GM12864 (cell line): ENCODE measurements around the gene SLC41A2.
"Not testable (repeated sequence)": the region's sequence is repeated elsewhere in the genome, so short reads cannot be mapped to it uniquely, and the experiment has no call there.

Experiments used
- DNase-seq: peaks from one replicate; pipeline ENCODE4 v3.0.0-alpha.2; 2011; ENCODE audit warnings: low read depth
- H3K4me3 ChIP-seq: 2 replicates; pipeline ENCODE4 v1.5.1; 2011; ENCODE audit warnings: mild to moderate bottlenecking, low read depth, low read length, control low read depth
- CTCF ChIP-seq: IDR thresholded peaks from 2 replicates; pipeline ENCODE4 v1.5.1; 2011; ENCODE audit warnings: low read depth, mild to moderate bottlenecking, moderate library complexity, low read length, control low read depth, inconsistent platforms; ENCODE audit errors: missing control alignments

The SLC41A2 gene

GRCh38 chr12:104991565-104992128 is 33.6 kb upstream of the SLC41A2 start:
- no peak for TF ChIP-seq CTCF
- no peak for DNase-seq
- H3K4me3 ChIP-seq, result no peak overlapping the region

GRCh38 chr12:104990950-104991349 is 32.9 kb upstream of the SLC41A2 start:
- DNase-seq, result no peak
- no peak overlapping the region for H3K4me3 ChIP-seq
- TF ChIP-seq CTCF, result no peak

GRCh38 chr12:104986022-104986941 is 28.2 kb upstream of the SLC41A2 start, which contains the start of gene NOPCHAP1:
Gene NOPCHAP1, plus strand, starts transcription at chr12:104986316. Its CDS starts 37 bp downstream, at chr12:104986353.
- TF ChIP-seq CTCF, result no peak
- peak; percentile 43 for DNase-seq
- peak within 1 kb of the TSS; percentile 95 for H3K4me3 ChIP-seq

- peak; percentile 55 for TF ChIP-seq CTCF
- DNase-seq, result no peak
- peak overlapping the region; percentile 95 for H3K4me3 ChIP-seq
These were observed 27.1 kb upstream of the SLC41A2 start for GRCh38 chr12:104985206-104985605.

- DNase-seq, result not testable (repeated sequence)
These were observed 19.6 kb upstream of the SLC41A2 start for GRCh38 chr12:104977688-104978087.

GRCh38 chr12:104976703-104977102 is 18.6 kb upstream of the SLC41A2 start:
- TF ChIP-seq CTCF, result no peak
- DNase-seq, result no peak
- no peak overlapping the region for H3K4me3 ChIP-seq

More at GRCh38 chr12:104977688-104978087, 19.6 kb upstream of the SLC41A2 start:
- not testable (repeated sequence) for H3K4me3 ChIP-seq

GRCh38 chr12:104975587-104976343 is 17.7 kb upstream of the SLC41A2 start:
- TF ChIP-seq CTCF, result no peak
- H3K4me3 ChIP-seq, result no peak overlapping the region
- DNase-seq, result no peak
